ENCODE measurements around the gene FAF1.
"Not testable (repeated sequence)": the region's sequence is repeated elsewhere in the genome, so short reads cannot be mapped to it uniquely, and the experiment has no call there.

GRCh38 chr1:50864845-50865244 lies 95.2 kb downstream of the FAF1 start:
- TF ChIP-seq, protein P1, sequence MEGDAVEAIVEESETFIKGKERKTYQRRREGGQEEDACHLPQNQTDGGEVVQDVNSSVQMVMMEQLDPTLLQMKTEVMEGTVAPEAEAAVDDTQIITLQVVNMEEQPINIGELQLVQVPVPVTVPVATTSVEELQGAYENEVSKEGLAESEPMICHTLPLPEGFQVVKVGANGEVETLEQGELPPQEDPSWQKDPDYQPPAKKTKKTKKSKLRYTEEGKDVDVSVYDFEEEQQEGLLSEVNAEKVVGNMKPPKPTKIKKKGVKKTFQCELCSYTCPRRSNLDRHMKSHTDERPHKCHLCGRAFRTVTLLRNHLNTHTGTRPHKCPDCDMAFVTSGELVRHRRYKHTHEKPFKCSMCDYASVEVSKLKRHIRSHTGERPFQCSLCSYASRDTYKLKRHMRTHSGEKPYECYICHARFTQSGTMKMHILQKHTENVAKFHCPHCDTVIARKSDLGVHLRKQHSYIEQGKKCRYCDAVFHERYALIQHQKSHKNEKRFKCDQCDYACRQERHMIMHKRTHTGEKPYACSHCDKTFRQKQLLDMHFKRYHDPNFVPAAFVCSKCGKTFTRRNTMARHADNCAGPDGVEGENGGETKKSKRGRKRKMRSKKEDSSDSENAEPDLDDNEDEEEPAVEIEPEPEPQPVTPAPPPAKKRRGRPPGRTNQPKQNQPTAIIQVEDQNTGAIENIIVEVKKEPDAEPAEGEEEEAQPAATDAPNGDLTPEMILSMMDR (IDR thresholded peaks at IDR 0.05) = not testable (repeated sequence)
- TF ChIP-seq EP300 (IDR thresholded peaks at IDR 0.05) = not testable (repeated sequence)

All from esophagus muscularis mucosa (tissue), 3 donors.